CD4-positive, alpha-beta memory T cell (primary cell): ENCODE data around the gene SLC7A6. TPM values are rescaled to one million over a fixed set of nuclear protein-coding genes. Genes with fewer than 3 reads are reported as not detected.
A peak's percentile ranks its signal among the peaks of the same experiment; 100 is the strongest.

ENCODE experiments used
- CTCF ChIA-PET: fragments of 350-600 bp; sonication (Branson Sonifier 250); formaldehyde crosslinking; loops from one replicate; lab custom pipeline; 2021; ENCODE audit warnings: inconsistent platforms; ENCODE audit not compliant: partially characterized antibody; lab: Charles Lee
- POLR2A ChIA-PET: fragments of 350-600 bp; sonication (Branson Sonifier 250); formaldehyde crosslinking; loops from one replicate; lab custom pipeline; 2021; ENCODE audit not compliant: partially characterized antibody; lab: Charles Lee
- DNase-seq, 5 donors: peaks; one replicate each; pipeline versions ENCODE4 v3.0.0 to v3.0.0-alpha.2; 2020 to 2022; ENCODE audit warnings: mixed read lengths in 1 of 5
- H3K27ac ChIP-seq: one replicate; pipeline ENCODE4 v1.7.0; 2013; ENCODE audit warnings: low read depth, low read length
- H3K27me3 ChIP-seq: 2 replicates; pipeline ENCODE4 v1.7.0; 2013; ENCODE audit warnings: mild to moderate bottlenecking, low read length, moderate library complexity; ENCODE audit not compliant: insufficient read depth
- H3K36me3 ChIP-seq: 2 replicates; pipeline ENCODE4 v1.7.0; 2013; ENCODE audit warnings: mild to moderate bottlenecking, low read length, moderate library complexity; ENCODE audit not compliant: insufficient read depth
- H3K4me1 ChIP-seq: 2 replicates; pipeline ENCODE4 v1.7.0; 2013; ENCODE audit warnings: mild to moderate bottlenecking, low read length, moderate library complexity; ENCODE audit not compliant: insufficient read depth
- H3K4me3 ChIP-seq, 2 donors: one replicate each; pipeline ENCODE4 v1.7.0; 2013; ENCODE audit warnings: low read length in 2 of 2, mild to moderate bottlenecking in 1 of 2
- H3K9me3 ChIP-seq, 2 donors: one replicate each; pipeline ENCODE4 v1.7.0; 2013; ENCODE audit warnings: low read length in 2 of 2, control low read depth in 1 of 2; ENCODE audit not compliant: control insufficient read depth in 1 of 2
- H3K27ac Mint-ChIP-seq, 7 donors: one replicate each; pipeline ENCODE4 v1.8.0; 2020 to 2021; ENCODE audit warnings: mixed read lengths in 7 of 7, mild to moderate bottlenecking in 6 of 7, inconsistent platforms in 3 of 7, moderate library complexity in 3 of 7
- H3K27me3 Mint-ChIP-seq, 2 donors: one replicate each; pipeline ENCODE4 v1.8.0; 2020 to 2021; ENCODE audit warnings: mixed read lengths in 2 of 2
- H3K36me3 Mint-ChIP-seq, 2 donors: one replicate each; pipeline ENCODE4 v1.8.0; 2020 to 2021; ENCODE audit warnings: mixed read lengths in 2 of 2, inconsistent platforms in 1 of 2, mild to moderate bottlenecking in 1 of 2
- H3K4me1 Mint-ChIP-seq, 4 donors: one replicate each; pipeline ENCODE4 v1.8.0; 2020 to 2021; ENCODE audit warnings: mixed read lengths in 4 of 4, mild to moderate bottlenecking in 1 of 4
- H3K4me3 Mint-ChIP-seq, 8 donors: one replicate each; pipeline ENCODE4 v1.8.0; 2020 to 2021; ENCODE audit warnings: mixed read lengths in 8 of 8, mild to moderate bottlenecking in 7 of 8, moderate library complexity in 6 of 8, inconsistent platforms in 3 of 8
- H3K9me3 Mint-ChIP-seq, 8 donors: one replicate each; pipeline ENCODE4 v1.8.0; 2020 to 2021; ENCODE audit warnings: mixed read lengths in 8 of 8, mild to moderate bottlenecking in 5 of 8, inconsistent platforms in 3 of 8, moderate library complexity in 1 of 8
- intact Hi-C: fragments of 100-400 bp; cut with micrococcal nuclease; formaldehyde crosslinking; loops from one replicate; pipeline ENCODE4 v1.15.1; 2023
- polyA plus RNA-seq, 2 donors: library from polyadenylated mRNA; unstranded; fragments of 300-500 nt; fragmentation: Illumina TruSeq; gene quantifications; one replicate each; pipeline ENCODE4 v1.2.3, GENCODE V29; 2021
- total RNA-seq, 2 experiments: library from RNA; stranded (reverse); gene quantifications; one replicate each; pipeline ENCODE4 v1.2.3, GENCODE V29; 2021

Gene SLC7A6
- total and polyA plus RNA-seq, 4 experiments from 2014 or later = 14.4 to 194 (median 105) TPM

GRCh38 chr16:68257906-68258800 is 6.2 kb upstream of the SLC7A6 start:
- H3K27me3 ChIP-seq = no peaks in the 10 kb centered on the region
- H3K9me3 Mint-ChIP-seq = peaks cover 0 to 3% (median 0%) of the 10 kb centered on the region in 8 donors
- H3K27ac Mint-ChIP-seq = peak overlapping the region in 4 of 7 donors; percentile 12 to 86 (median 49)
- H3K4me1 Mint-ChIP-seq = peaks cover 8 to 19% (median 9%) of the 10 kb centered on the region in 4 donors
- no peak for DNase-seq
- H3K4me3 Mint-ChIP-seq = no peak overlapping the region
- H3K4me3 ChIP-seq = no peak overlapping the region
- peaks cover 10% of the 10 kb centered on the region for H3K4me1 ChIP-seq
- ChIA-PET POLR2A (interaction anchor here (1.0 to 44.5 kb wide), 3 partner anchors 14 to 69 kb away, joined by 3 to 1508 read pairs (median 3); partner anchors contain the start of genes PRMT7 and SLC7A6OS), CTCF (interaction anchor here (0.6 to 25.3 kb wide), 6 partner anchors 8 to 138 kb away, joined by 3 to 680 read pairs (median 8); partner anchors contain the start of genes PRMT7 and SLC7A6OS)
- no peaks in the 10 kb centered on the region for H3K27me3 Mint-ChIP-seq
- H3K36me3 ChIP-seq = peaks cover 19% of the 10 kb centered on the region
- intact Hi-C loops = no loop called here
- H3K27ac ChIP-seq = no peak overlapping the region
- H3K36me3 Mint-ChIP-seq = peaks cover 15 to 36% of the 10 kb centered on the region in 2 donors
- H3K9me3 ChIP-seq = no peaks in the 10 kb centered on the region

GRCh38 chr16:68259007-68259825 is 5.1 kb upstream of the SLC7A6 start:
- Histone ChIP-seq H3K27me3 (no peaks in the 10 kb centered on the region), H3K4me1 (peaks cover 19% of the 10 kb centered on the region), H3K27ac (no peak overlapping the region), H3K4me3 (no peak overlapping the region), H3K36me3 (peaks cover 19% of the 10 kb centered on the region), H3K9me3 (no peaks in the 10 kb centered on the region)
- DNase-seq = no peak
- no peak overlapping the region for H3K4me3 Mint-ChIP-seq
- peak overlapping the region in 1 of 7 donors; percentile 22 for H3K27ac Mint-ChIP-seq
- peaks cover 11 to 28% (median 17%) of the 10 kb centered on the region in 4 donors for H3K4me1 Mint-ChIP-seq
- ChIA-PET POLR2A (interaction anchor here (6.2 to 44.5 kb wide), 2 partner anchors 36 to 69 kb away, joined by 70 to 1508 read pairs; partner anchors contain the start of genes PRMT7 and SLC7A6OS), CTCF (interaction anchor here (1.2 to 25.3 kb wide), 6 partner anchors 33 to 97 kb away, joined by 3 to 680 read pairs (median 13); partner anchors contain the start of genes PRMT7 and SLC7A6OS)
- peaks cover 15 to 37% of the 10 kb centered on the region in 2 donors for H3K36me3 Mint-ChIP-seq
- intact Hi-C loops = no loop called here
- no peaks in the 10 kb centered on the region for H3K27me3 Mint-ChIP-seq
- peaks cover 0 to 5% (median 0%) of the 10 kb centered on the region in 8 donors for H3K9me3 Mint-ChIP-seq

- H3K4me3 ChIP-seq = peak overlapping the region in 1 of 2 donors; percentile 68
Measured at GRCh38 chr16:68263559-68264127, 683 bp upstream of the SLC7A6 start.

GRCh38 chr16:68265078-68265920 is 973 bp downstream of the SLC7A6 start:
- Mint-ChIP-seq H3K4me3 (peak overlapping the region; percentile 92 to 98 (median 97)), H3K27ac (peak overlapping the region; percentile 97 to 99 (median 98)), H3K9me3 (peaks cover 0 to 9% (median 0%) of the 10 kb centered on the region in 8 donors), H3K27me3 (no peaks in the 10 kb centered on the region), H3K36me3 (peaks cover 16 to 37% of the 10 kb centered on the region in 2 donors), H3K4me1 (peaks cover 38 to 76% (median 57%) of the 10 kb centered on the region in 4 donors)
- Histone ChIP-seq H3K27me3 (no peaks in the 10 kb centered on the region), H3K4me3 (peak overlapping the region; percentile 68 to 93), H3K36me3 (no peaks in the 10 kb centered on the region), H3K4me1 (peaks cover 67% of the 10 kb centered on the region), H3K9me3 (no peaks in the 10 kb centered on the region), H3K27ac (peak overlapping the region; percentile 97)
- ChIA-PET POLR2A (interaction anchor here (2.1 to 44.5 kb wide), 4 partner anchors 9 to 62 kb away, joined by 5 to 1508 read pairs (median 106); partner anchors contain the start of genes PRMT7 and SLC7A6OS), CTCF (interaction anchor here (1.0 to 25.3 kb wide), 4 partner anchors 8 to 44 kb away, joined by 3 to 680 read pairs (median 57); no protein-coding TSS in a partner anchor)
- peak; percentile 37 to 79 (median 43) for DNase-seq
- intact Hi-C loops = loop anchor here (1.0 kb wide), 1 partner anchor 11 kb away; no protein-coding TSS in a partner anchor

More at GRCh38 chr16:68263559-68264127, 683 bp upstream of the SLC7A6 start:
- H3K27me3 ChIP-seq = no peaks in the 10 kb centered on the region
- peaks cover 8% of the 10 kb centered on the region for H3K36me3 ChIP-seq
- Mint-ChIP-seq H3K27ac (peak overlapping the region; percentile 97 to 100 (median 99)), H3K9me3 (peaks cover 0 to 11% (median 0%) of the 10 kb centered on the region in 8 donors), H3K36me3 (peaks cover 13 to 39% of the 10 kb centered on the region in 2 donors), H3K4me3 (peak overlapping the region; percentile 92 to 99 (median 96)), H3K27me3 (no peaks in the 10 kb centered on the region), H3K4me1 (peaks cover 25 to 60% (median 44%) of the 10 kb centered on the region in 4 donors)
- H3K4me1 ChIP-seq = peaks cover 50% of the 10 kb centered on the region
- ChIA-PET CTCF (interaction anchor here (0.8 to 25.3 kb wide), 19 partner anchors 10 to 249 kb away, joined by 3 to 680 read pairs (median 5); partner anchors contain the start of genes PLA2G15, PRMT7 and SLC7A6OS), POLR2A (interaction anchor here (0.7 to 44.5 kb wide), 20 partner anchors 9 to 263 kb away, joined by 3 to 1508 read pairs (median 5); partner anchors contain the start of genes ESRP2, NFATC3, PLA2G15 and PRMT7)
- DNase-seq = no peak
- intact Hi-C loops = loop anchor here (1.0 kb wide), 4 partner anchors 10 to 47 kb away; partner anchors contain the start of genes PLA2G15 and SLC7A6OS
- H3K27ac ChIP-seq = peak overlapping the region; percentile 97
- no peaks in the 10 kb centered on the region for H3K9me3 ChIP-seq

GRCh38 chr16:68267612-68268405 is 3.5 kb downstream of the SLC7A6 start:
- H3K4me3 Mint-ChIP-seq = peak overlapping the region; percentile 39 to 69 (median 53)
- no peak for DNase-seq
- no peaks in the 10 kb centered on the region for H3K9me3 ChIP-seq
- H3K36me3 ChIP-seq = no peaks in the 10 kb centered on the region
- CTCF ChIA-PET = interaction anchor here (3.8 to 25.3 kb wide), 2 partner anchors 24 to 61 kb away, joined by 15 to 680 read pairs; no protein-coding TSS in a partner anchor
- intact Hi-C loops = no loop called here
- H3K27ac Mint-ChIP-seq = peak overlapping the region; percentile 84 to 98 (median 94)
- peaks cover 84% of the 10 kb centered on the region for H3K4me1 ChIP-seq
- no peaks in the 10 kb centered on the region for H3K27me3 Mint-ChIP-seq
- H3K27me3 ChIP-seq = no peaks in the 10 kb centered on the region
- peaks cover 0 to 9% (median 0%) of the 10 kb centered on the region in 8 donors for H3K9me3 Mint-ChIP-seq
- POLR2A ChIA-PET = interaction anchor here (7.8 to 44.5 kb wide), 2 partner anchors 6 to 28 kb away, joined by 141 to 1508 read pairs; partner anchors contain the start of genes PRMT7 and SLC7A6OS
- peaks cover 46 to 91% (median 66%) of the 10 kb centered on the region in 4 donors for H3K4me1 Mint-ChIP-seq
- H3K4me3 ChIP-seq = no peak overlapping the region
- peaks cover 26 to 49% of the 10 kb centered on the region in 2 donors for H3K36me3 Mint-ChIP-seq
- peak overlapping the region; percentile 55 for H3K27ac ChIP-seq
